Activated T-cell treated with anti-CD3 and anti-CD28 coated beads for 24 hours (primary cell): Measurements from ENCODE around the gene TCERG1L.

ENCODE experiments used
- DNase-seq: peaks from one replicate; pipeline ENCODE4 v3.0.0-alpha.2; 2020; ENCODE audit warnings: low read depth

The TCERG1L gene

GRCh38 chr10:131207176-131207575, 104.3 kb downstream of the TCERG1L start:
- no peak for DNase-seq

- DNase-seq, result no peak
These were observed 105.2 kb downstream of the TCERG1L start for GRCh38 chr10:131206111-131206995.

- no peak for DNase-seq
These were observed 106.0 kb downstream of the TCERG1L start for GRCh38 chr10:131205556-131205955.

- DNase-seq, result no peak
These were observed 106.9 kb downstream of the TCERG1L start for GRCh38 chr10:131204406-131205152.

- DNase-seq, result no peak
These were observed 107.8 kb downstream of the TCERG1L start for GRCh38 chr10:131203456-131204357.

- DNase-seq, result no peak
These were observed 108.5 kb downstream of the TCERG1L start for GRCh38 chr10:131202990-131203389.

GRCh38 chr10:131201741-131202515, 109.6 kb downstream of the TCERG1L start:
- DNase-seq, result no peak

GRCh38 chr10:131200856-131201470, 110.6 kb downstream of the TCERG1L start:
- no peak for DNase-seq

GRCh38 chr10:131199646-131200045, 111.9 kb downstream of the TCERG1L start:
- no peak for DNase-seq

- DNase-seq, result no peak
These were observed 112.7 kb downstream of the TCERG1L start for GRCh38 chr10:131198843-131199242.

GRCh38 chr10:131198401-131198800, 113.1 kb downstream of the TCERG1L start:
- no peak for DNase-seq

- no peak for DNase-seq
These were observed 115.2 kb downstream of the TCERG1L start for GRCh38 chr10:131196176-131196885.

GRCh38 chr10:131195558-131196159, 115.9 kb downstream of the TCERG1L start:
- no peak for DNase-seq

GRCh38 chr10:131195116-131195515, 116.4 kb downstream of the TCERG1L start:
- DNase-seq, result no peak

- no peak for DNase-seq
These were observed 117.6 kb downstream of the TCERG1L start for GRCh38 chr10:131193923-131194322.

- no peak for DNase-seq
These were observed 123.0 kb downstream of the TCERG1L start for GRCh38 chr10:131188494-131188893.

GRCh38 chr10:131187926-131188325, 123.6 kb downstream of the TCERG1L start:
- DNase-seq, result no peak

- DNase-seq, result no peak
These were observed 124.2 kb downstream of the TCERG1L start for GRCh38 chr10:131187274-131187673.

- DNase-seq, result no peak
These were observed 124.8 kb downstream of the TCERG1L start for GRCh38 chr10:131186547-131187253.
